ENCODE data around the gene MEG3.

The MEG3 gene

DNA sequence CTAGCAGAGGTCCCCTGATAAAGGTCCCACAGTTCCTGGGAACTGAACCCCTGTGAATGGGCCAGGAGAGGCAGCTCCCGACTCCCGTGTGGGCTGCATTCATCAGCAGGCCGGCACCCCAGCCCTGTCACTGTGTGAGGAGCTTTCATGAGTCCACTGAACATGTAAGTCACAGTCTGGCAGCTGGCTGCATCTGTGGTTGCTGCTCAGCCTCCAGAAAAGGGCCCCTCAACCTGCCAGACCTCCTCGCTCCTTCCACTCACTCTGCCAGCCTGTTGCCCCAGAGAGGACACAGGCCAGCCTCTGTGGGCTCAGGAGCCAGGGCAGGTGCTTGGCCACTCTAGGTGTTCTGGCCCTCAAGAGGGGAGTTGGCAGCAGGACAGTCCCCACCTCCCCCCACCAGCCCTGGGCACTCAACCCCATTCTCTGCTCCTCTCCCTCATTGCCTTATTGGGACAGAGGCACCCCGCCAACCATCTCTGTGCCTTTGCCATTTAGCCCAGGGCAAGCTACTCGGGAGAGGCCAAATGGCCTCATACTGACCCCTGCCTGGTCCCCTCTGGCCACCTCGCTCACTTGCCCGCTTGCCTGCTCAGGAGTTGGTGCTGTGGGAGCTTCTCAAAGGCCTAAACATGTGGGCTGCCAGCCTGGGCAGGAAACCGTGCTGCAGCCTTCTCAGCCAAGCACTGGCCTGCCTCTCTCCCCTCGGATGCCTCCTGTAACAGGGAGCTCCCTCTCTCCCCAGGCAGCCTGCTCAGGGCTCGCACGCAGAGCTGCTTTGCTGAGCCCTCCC is 75.7 kb downstream of the MEG3 start:
- no peak for DNase-seq

DNA sequence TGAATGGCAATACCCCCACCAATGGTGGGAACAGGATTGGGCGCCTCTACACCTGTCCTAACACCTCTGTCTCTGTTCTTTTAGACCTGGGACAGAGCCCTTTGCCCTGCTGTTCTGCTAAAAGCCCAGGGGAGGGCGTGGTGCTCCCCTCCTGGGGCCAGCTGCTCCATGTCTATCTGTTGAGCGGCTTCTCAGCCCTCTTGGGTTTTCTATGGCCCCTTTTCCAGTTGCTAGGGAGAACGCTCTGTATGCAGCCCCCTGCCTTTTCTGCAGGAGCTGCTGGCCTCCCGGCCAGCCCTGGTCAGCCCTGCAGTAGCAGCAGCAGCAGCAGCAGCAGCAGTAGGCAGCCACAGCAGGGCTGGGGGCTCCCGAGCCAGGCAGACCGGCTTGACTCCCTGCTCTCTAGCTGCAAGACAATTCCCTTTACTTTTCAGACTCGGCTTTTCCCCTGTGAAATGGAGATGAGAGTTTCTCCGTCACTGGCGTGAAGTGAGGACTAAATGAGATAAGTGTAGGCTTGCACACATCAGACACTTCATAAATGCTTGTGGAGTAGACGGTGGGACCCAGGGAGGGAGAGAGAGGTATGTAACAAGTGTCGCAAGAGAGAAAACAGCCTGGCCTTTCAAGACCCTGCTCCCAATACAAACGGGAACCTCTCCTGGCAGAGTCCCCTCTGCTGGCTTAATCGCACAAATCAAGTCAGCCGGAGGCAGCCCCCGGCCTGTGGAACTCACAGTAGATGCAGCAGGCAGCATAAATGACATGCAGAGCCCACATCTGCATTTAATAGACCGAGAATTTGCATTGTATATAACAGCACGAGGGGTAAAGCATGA is 76.6 kb downstream of the MEG3 start:
- no peak for DNase-seq

DNA sequence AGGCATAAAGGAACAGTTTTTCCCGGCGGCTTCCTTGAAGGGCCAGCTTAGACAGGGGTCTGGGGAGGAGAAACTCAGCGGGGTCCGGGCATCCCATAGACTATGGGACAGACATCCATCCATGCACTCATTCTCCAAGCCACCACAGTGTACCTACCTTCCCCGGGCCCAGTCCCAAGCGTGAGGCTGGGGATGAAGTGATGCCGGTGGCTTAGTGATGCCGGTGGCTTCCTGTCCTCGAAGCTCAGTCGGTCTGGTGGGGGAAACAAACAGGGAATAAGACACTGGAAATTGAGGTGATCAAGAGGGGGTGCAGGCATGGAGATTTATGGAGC is 77.2 kb downstream of the MEG3 start:
- no peak for DNase-seq

- no peak for DNase-seq
Measured at GRCh38 chr14:100903672-100904185, 77.8 kb downstream of the MEG3 start, which contains the start of gene RTL1. Gene RTL1 (minus strand): TSS chr14:100903722. CDS start chr14:100884788, 18,934 bp downstream.

DNA sequence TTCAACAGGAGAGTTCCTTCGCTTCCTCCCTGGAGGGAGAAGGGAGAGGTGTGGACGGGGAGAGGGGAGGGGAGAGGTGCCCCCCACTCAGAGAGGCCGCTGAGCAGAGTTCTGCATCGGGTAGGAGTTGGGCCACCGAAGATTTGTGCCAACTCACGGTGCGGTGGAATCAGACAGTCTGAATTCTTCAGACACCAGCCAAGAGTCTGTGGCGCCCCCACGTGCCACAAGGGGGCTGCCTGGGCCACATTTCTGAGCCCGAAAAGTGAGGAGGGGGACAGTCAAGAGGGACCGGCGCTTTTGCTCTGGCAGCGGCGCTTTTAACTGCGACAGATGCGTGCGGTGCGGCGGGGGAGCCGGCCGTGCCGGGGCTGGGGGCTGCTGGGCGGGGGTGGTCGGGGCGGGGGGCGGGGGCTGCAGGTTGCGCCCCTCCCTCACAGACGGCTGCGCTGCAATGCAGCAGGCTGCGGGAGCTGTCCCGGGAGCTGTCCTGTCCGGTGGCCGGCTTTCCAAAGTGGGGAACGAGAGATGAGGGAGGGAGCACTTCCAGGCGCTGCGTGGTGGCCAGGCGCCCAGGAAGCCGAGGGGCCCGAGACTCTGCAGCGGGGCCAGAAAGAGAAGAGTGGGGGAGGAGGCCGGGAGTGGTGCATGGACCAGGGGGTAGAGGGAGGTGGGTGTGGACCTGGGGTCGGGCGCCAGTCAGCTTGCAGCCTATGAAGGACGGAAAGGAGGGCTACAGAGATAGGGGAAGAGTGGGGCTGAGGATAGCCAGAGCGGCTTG is 78.6 kb downstream of the MEG3 start:
- no peak for DNase-seq

DNA sequence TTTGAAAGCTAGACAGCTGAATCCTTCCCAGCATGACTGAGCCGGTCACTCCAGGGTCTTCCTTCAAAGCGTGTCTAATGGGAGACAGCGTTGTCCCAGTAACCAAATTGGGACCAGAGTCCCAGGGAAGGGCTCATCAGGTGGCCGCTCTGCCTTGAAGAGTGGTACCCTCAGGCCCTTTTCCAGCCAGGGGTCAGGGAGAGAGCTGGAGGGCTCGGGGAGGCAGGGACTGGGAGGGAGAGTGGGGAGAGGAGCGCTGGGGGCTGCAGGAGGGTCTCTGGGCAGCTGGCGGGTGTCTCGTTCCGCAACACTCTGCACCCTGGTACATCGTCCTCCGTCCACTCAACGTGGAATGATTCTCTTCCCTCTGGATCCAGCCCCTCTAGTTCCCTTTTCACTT is 79.2 kb downstream of the MEG3 start:
- no peak for DNase-seq

DNA sequence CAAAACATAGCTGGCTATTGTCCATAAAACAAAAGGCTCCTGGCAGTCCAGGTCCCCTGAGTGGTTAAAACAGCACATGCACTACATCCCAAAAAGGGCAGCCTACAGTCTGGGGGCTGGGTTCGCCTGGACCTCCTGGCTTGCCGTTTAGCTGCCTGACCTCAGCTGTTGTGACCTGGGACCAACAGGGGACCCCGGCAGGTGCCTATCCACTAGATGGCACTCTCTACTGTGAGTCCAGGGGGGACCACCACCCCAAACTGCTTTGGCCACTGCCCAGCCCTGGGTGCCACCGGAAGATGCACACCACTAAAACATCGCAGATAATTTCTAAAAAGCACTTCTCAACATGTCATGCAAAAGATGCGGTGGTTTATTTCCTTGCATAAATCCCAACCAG is 80.5 kb downstream of the MEG3 start:
- DNase-seq, result no peak

- no peak for DNase-seq
Measured at GRCh38 chr14:100907240-100907639, 81.3 kb downstream of the MEG3 start.

DNA sequence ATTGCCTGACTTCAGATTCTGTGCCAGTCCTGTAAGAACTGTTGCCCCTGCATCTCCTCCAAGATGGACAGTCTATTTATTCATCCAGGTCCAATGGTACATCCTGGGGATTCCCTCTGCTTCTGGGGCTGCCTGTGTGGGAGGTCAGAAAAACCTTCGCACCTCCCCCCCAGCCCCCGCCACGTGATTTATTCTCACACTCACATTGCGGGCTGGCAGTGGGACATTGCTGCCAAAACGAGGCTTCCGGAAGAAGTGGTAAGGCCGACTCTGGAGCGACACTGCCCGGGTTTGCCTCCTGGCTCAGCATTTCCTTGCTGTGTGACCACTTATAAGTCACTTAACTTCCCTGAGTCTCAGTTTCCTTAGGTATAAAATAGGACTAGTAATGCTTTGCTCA is 83.5 kb downstream of the MEG3 start:
- DNase-seq, result no peak
